A549 (cell line): ENCODE data around the gene TMBIM1. TPM values are rescaled to one million over a fixed set of nuclear protein-coding genes. Genes with fewer than 3 reads are reported as not detected.

Source experiments
- ATAC-seq, 2 experiments: fragments of 200-7000 bp in 1 of 2; fragments of >200 bp in 1 of 2; cut with Nextera tagmentation in 1 of 2; cut with Tn5 transposase in 1 of 2; 3 replicates each; pipeline versions ENCODE4 v1.8.0 to v1.9.1; 2018 to 2020; ENCODE audit warnings: mild to moderate bottlenecking in 1 of 2, moderate library complexity in 1 of 2
- CTCF ChIA-PET: fragments of 300-600 bp; sonication (Branson Sonifier 250); formaldehyde crosslinking; extraction: SDS; loops from one replicate; lab custom pipeline; 2021; ENCODE audit warnings: antibody characterized with exemption, inconsistent platforms; lab: Yijun Ruan, JAX
- POLR2A ChIA-PET: fragments of 350-600 bp; formaldehyde crosslinking; extraction: SDS; loops from one replicate; lab custom pipeline; 2021; ENCODE audit warnings: antibody characterized with exemption, inconsistent platforms; lab: Yijun Ruan, JAX
- DNase-seq, 2 experiments: peaks; one replicate each; pipeline versions ENCODE4 v3.0.0 to v3.0.0-alpha.2; 2011 to 2016; ENCODE audit warnings: low read depth in 1 of 2, low spot score in 1 of 2
- FAIRE-seq: peaks from 2 replicates; lab custom pipeline; 2011; peaks lifted over from hg19 to GRCh38; lab: Jason Lieb, UNC
- H3K27ac ChIP-seq, 2 experiments: fragments of >200 bp; sonication (Bioruptor Twin); formaldehyde crosslinking; 3 replicates each; pipeline ENCODE4 v1.5.1; 2016 to 2017
- H3K4me1 ChIP-seq: fragments of >200 bp; sonication (Bioruptor Twin); formaldehyde crosslinking; 3 replicates; pipeline ENCODE4 v1.6.1; 2016
- H3K4me2 ChIP-seq: fragments of >200 bp; sonication (Bioruptor Twin); formaldehyde crosslinking; 3 replicates; pipeline ENCODE4 v1.6.1; 2016
- H3K4me3 ChIP-seq: fragments of >200 bp; sonication (Bioruptor Twin); formaldehyde crosslinking; 3 replicates; pipeline ENCODE4 v1.5.1; 2016
- H3K9me3 ChIP-seq: fragments of >200 bp; sonication (Bioruptor Twin); formaldehyde crosslinking; 3 replicates; pipeline ENCODE4 v1.6.1; 2016
- BHLHE40 ChIP-seq: IDR thresholded peaks from 2 replicates; pipeline ENCODE4 v1.6.1; 2012; ENCODE audit warnings: low read depth, low read length, inconsistent platforms
- CBX8 ChIP-seq: fragments of 200-600 bp; sonication (generic); IDR thresholded peaks from 2 replicates; pipeline ENCODE4 v1.6.1; 2016
- CEBPB ChIP-seq, 2 experiments: fragments of >200 bp in 1 of 2; sonication (Bioruptor Twin) in 1 of 2; formaldehyde crosslinking in 1 of 2; IDR thresholded peaks; 2 replicates each; pipeline ENCODE4 v1.6.1; 2012 to 2016
- CHD2 ChIP-seq: fragments of 150-350 bp; IDR thresholded peaks from 2 replicates; pipeline ENCODE4 v1.6.1; 2014; ENCODE audit warnings: low read length; ENCODE audit not compliant: partially characterized antibody
- EP300 ChIP-seq, 2 experiments: fragments of >200 bp; sonication (Bioruptor Twin); formaldehyde crosslinking; IDR thresholded peaks; 2 replicates in 1 of 2; 3 replicates in 1 of 2; pipeline ENCODE4 v1.6.1; 2016 to 2017
- ESRRA ChIP-seq: fragments of 150-350 bp; IDR thresholded peaks from 2 replicates; pipeline ENCODE4 v1.6.1; 2014; ENCODE audit warnings: mild to moderate bottlenecking, low read length, borderline replicate concordance
- FOSB ChIP-seq: fragments of 250-450 bp; sonication (Bioruptor Pico); IDR thresholded peaks from 2 replicates; pipeline ENCODE4 v1.5.0; 2020; ENCODE audit warnings: mild to moderate bottlenecking, moderate library complexity
- FOXS1 ChIP-seq: fragments of 250-450 bp; sonication (Bioruptor Pico); IDR thresholded peaks from 2 replicates; pipeline ENCODE4 v1.5.0; 2020; ENCODE audit warnings: mild to moderate bottlenecking, moderate library complexity
- GATA3 ChIP-seq: IDR thresholded peaks from 2 replicates; pipeline ENCODE4 v1.6.1; 2012; ENCODE audit warnings: borderline replicate concordance
- HEYL ChIP-seq: fragments of 250-450 bp; sonication (Bioruptor Pico); IDR thresholded peaks from 2 replicates; pipeline ENCODE4 v1.8.0; 2021; ENCODE audit warnings: mild to moderate bottlenecking, moderate library complexity
- HOXA7 ChIP-seq: fragments of 250-450 bp; sonication (Bioruptor Pico); IDR thresholded peaks from 2 replicates; pipeline ENCODE4 v1.5.0; 2020; ENCODE audit warnings: mild to moderate bottlenecking, moderate library complexity
- JUN ChIP-seq, 2 experiments: fragments of >200 bp; sonication (Bioruptor Twin); formaldehyde crosslinking; IDR thresholded peaks; 2 replicates in 1 of 2; 3 replicates in 1 of 2; pipeline ENCODE4 v1.6.1; 2016 to 2017
- KDM1A ChIP-seq: fragments of 200-600 bp; sonication (generic); IDR thresholded peaks from 2 replicates; pipeline ENCODE4 v1.6.1; 2016; ENCODE audit warnings: low read depth, mild to moderate bottlenecking
- PHF8 ChIP-seq: fragments of 200-600 bp; sonication (generic); IDR thresholded peaks from 2 replicates; pipeline ENCODE4 v1.6.1; 2016; ENCODE audit warnings: low read depth, mild to moderate bottlenecking, antibody characterized with exemption, moderate library complexity, borderline replicate concordance
- POLR2AphosphoS2 ChIP-seq: conservative IDR thresholded peaks from 2 replicates; pipeline ENCODE4 v1.6.1; 2012; ENCODE audit warnings: low read length, improper control_type of control experiment, inconsistent platforms
- RFX5 ChIP-seq: fragments of 450-650 bp; IDR thresholded peaks from 2 replicates; pipeline ENCODE4 v1.7.1; 2014; ENCODE audit warnings: antibody characterized with exemption, mild to moderate bottlenecking, moderate library complexity
- RNF2 ChIP-seq: fragments of 200-600 bp; sonication (generic); IDR thresholded peaks from 2 replicates; pipeline ENCODE4 v1.6.1; 2016; ENCODE audit warnings: low read depth, mild to moderate bottlenecking, antibody characterized with exemption, moderate library complexity, borderline replicate concordance
- TFCP2L1 ChIP-seq: fragments of 250-450 bp; sonication (Bioruptor Pico); IDR thresholded peaks from 2 replicates; pipeline ENCODE4 v1.5.0; 2021; ENCODE audit warnings: mild to moderate bottlenecking
- TP53 ChIP-seq: fragments of 250-450 bp; sonication (Bioruptor Pico); IDR thresholded peaks from 2 replicates; pipeline ENCODE4 v1.5.0; 2021; ENCODE audit warnings: mild to moderate bottlenecking, moderate library complexity
- ZC3H11A ChIP-seq: fragments of 450-650 bp; IDR thresholded peaks from 2 replicates; pipeline ENCODE4 v1.6.1; 2014; ENCODE audit warnings: antibody characterized with exemption, mild to moderate bottlenecking
- ZNF302 ChIP-seq: fragments of 250-450 bp; sonication (Bioruptor Pico); IDR thresholded peaks from 2 replicates; pipeline ENCODE4 v1.9.0; 2021; ENCODE audit warnings: inconsistent platforms, mild to moderate bottlenecking, moderate library complexity
- ZSCAN20 ChIP-seq: fragments of 250-450 bp; sonication (Bioruptor Pico); IDR thresholded peaks from 2 replicates; pipeline ENCODE4 v1.8.0; 2022; ENCODE audit warnings: mild to moderate bottlenecking, moderate library complexity
- WGBS: methylation state at CpG from one replicate; pipeline ENCODE4 v1.1.6; 2017; ENCODE audit errors: missing lambda C conversion rate; 5-methylcytosine and 5-hydroxymethylcytosine counted together
- polyA plus RNA-seq, 4 experiments: library from polyadenylated mRNA; depleted of rRNA in 3 of 4; stranded (reverse); fragments of >200 nt; fragmentation: RNase III in 1 of 4; extraction: RNeasy Plus Mini Kit Qiagen cat#74134 plus additional on column Dnase treatment in 1 of 4; gene quantifications; 2 replicates in 3 of 4; 3 replicates in 1 of 4; pipeline ENCODE4 v1.2.3, GENCODE V29; 2011 to 2017
- TF ChIP-seq, protein P1 (sequence below): IDR thresholded peaks from 2 replicates; pipeline ENCODE4 v1.6.1; 2012
- TF ChIP-seq, protein P2 (sequence below): fragments of >200 bp; sonication (Bioruptor Twin); formaldehyde crosslinking; IDR thresholded peaks from 3 replicates; pipeline ENCODE4 v1.5.1; 2016
- TF ChIP-seq, protein P3 (sequence below): fragments of 250-450 bp; sonication (Bioruptor Pico); IDR thresholded peaks from 2 replicates; pipeline ENCODE4 v1.5.0; 2020; ENCODE audit warnings: low read depth, mild to moderate bottlenecking, moderate library complexity
- TF ChIP-seq, protein P4 (sequence below): IDR thresholded peaks from 2 replicates; pipeline ENCODE4 v1.6.1; 2012
- TF ChIP-seq, protein P5 (sequence below): fragments of 150-350 bp; IDR thresholded peaks from 2 replicates; pipeline ENCODE4 v1.6.1; 2014; ENCODE audit warnings: low read depth, mild to moderate bottlenecking, low read length
- TF ChIP-seq, protein P6 (sequence below): fragments of >200 bp; sonication (Bioruptor Twin); formaldehyde crosslinking; IDR thresholded peaks from 2 replicates; pipeline ENCODE4 v1.6.1; 2016

TMBIM1 gene
- polyA plus RNA-seq, 2 of the 4 experiments (the other 2 are of a cell fraction), result 61.4 to 70.4 TPM

DNA sequence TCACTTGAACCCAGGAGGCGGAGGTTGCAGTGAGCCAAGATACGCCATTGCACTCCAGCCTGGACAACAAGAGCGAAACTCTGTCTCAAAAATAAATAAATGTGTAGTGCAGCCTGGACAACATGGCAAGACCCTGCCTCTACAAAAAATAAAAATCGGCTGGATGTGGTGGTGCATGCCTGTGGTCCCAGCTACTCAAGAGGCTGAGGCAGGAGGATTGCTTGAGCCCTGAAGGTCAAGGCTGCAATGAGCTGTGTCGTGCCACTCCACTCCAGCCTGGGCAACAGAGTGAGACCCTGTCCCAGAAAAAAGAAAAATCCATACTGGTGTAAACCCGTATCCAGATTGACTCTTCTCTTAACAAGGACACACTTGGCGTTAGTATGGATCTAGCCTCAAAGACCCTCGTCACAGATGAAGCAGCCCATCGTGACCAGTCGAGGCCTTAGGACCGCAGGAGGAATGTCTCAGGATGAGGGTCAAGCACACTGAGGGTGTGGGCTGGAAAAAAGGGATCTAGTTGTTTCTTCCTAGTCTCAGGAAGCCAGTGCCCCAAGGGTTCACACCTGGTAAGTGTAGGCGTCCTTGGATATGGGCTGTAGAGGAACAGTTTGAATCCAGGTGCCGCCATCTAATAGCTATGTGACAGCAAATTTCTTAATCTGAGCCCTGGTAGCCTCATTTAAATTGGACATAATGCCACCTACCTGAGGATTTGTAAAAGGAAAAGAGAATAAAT is 35.5 kb downstream of the TMBIM1 start (continued):
- TF ChIP-seq ESRRA (no peak), CHD2 (no peak), HOXA7 (CRISPR knock-in tag) (no peak)

DNA sequence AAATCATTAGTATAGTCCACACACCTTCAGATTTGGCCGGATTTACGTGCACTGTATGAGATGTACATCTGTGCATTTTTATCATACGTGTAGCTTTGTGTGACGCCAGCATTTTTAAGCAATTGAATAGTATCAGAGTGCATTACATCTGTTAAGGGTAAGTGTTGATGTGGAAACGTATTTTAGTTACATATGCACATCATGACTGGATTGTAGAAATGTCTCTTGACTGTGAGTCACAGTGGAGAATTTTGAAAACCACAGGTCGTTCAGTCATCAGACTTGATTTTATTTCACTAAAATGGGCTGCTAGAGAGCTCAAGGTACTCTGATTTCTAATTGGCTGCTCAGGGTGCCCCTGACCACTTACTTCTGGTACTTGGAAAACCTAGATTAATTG is 36.9 kb downstream of the TMBIM1 start:
- H3K4me1 ChIP-seq, result no peaks in the 10 kb centered on the region
- 69% methylated on average over 6 of the region's 6 CpGs for WGBS
- H3K27ac ChIP-seq, result no peak overlapping the region
- CTCF ChIA-PET, result interaction anchor here (1.0 to 2.1 kb wide), 2 partner anchors 10 to 70 kb away, joined by 3 to 5 read pairs; no protein-coding TSS in a partner anchor
- POLR2A ChIA-PET, result no interaction called here
- no peaks in the 10 kb centered on the region for H3K9me3 ChIP-seq
- ATAC-seq (no peak), FAIRE-seq (no peak)
- no peak for TF ChIP-seq CBX8
- TF ChIP-seq RNF2, result no peak
- TF ChIP-seq, protein P1, sequence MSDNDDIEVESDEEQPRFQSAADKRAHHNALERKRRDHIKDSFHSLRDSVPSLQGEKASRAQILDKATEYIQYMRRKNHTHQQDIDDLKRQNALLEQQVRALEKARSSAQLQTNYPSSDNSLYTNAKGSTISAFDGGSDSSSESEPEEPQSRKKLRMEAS, result no peak
- TF ChIP-seq, protein P2, sequence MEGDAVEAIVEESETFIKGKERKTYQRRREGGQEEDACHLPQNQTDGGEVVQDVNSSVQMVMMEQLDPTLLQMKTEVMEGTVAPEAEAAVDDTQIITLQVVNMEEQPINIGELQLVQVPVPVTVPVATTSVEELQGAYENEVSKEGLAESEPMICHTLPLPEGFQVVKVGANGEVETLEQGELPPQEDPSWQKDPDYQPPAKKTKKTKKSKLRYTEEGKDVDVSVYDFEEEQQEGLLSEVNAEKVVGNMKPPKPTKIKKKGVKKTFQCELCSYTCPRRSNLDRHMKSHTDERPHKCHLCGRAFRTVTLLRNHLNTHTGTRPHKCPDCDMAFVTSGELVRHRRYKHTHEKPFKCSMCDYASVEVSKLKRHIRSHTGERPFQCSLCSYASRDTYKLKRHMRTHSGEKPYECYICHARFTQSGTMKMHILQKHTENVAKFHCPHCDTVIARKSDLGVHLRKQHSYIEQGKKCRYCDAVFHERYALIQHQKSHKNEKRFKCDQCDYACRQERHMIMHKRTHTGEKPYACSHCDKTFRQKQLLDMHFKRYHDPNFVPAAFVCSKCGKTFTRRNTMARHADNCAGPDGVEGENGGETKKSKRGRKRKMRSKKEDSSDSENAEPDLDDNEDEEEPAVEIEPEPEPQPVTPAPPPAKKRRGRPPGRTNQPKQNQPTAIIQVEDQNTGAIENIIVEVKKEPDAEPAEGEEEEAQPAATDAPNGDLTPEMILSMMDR, result no peak
- no peak for TF ChIP-seq HEYL
- TF ChIP-seq POLR2AphosphoS2, result no peak
- TF ChIP-seq EP300 (IDR thresholded peaks at IDR 0.05), result no peak
- TF ChIP-seq CEBPB (IDR thresholded peaks at IDR 0.05), result no peak
- no peak for TF ChIP-seq HOXA7 (CRISPR knock-in tag)
- TF ChIP-seq PHF8, result no peak
- TF ChIP-seq, all 56 proteins: peak for 0
- no peak for DNase-seq
- H3K4me3 ChIP-seq, result no peak overlapping the region
- no peak overlapping the region for H3K4me2 ChIP-seq

DNA sequence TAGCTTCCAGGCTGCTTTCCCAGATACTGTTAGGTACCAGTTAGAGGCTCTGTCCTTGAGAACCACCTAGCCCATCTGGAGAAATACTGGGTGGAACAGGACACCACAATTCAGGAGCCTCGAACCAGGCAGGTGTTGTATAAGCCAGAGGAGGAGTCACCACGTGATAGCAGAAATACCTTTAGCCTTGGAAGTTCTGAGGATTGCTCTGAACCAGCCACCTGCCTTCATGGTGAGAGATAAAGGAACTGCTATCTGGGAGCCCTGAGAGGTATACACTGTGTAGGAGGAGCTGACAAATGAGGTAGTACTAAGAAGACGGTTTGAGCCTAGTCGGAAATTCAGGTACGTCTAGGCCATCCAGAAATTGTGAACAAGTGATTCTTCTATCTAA is 39.1 kb downstream of the TMBIM1 start:
- DNase-seq (no peak), ATAC-seq (no peak), FAIRE-seq (no peak)
- no peak overlapping the region for H3K27ac ChIP-seq
- TF ChIP-seq TFCP2L1 (no peak), ZSCAN20 (no peak), JUN (IDR thresholded peaks at IDR 0.05) (no peak), TP53 (CRISPR knock-in tag) (no peak), KDM1A (no peak), FOSB (CRISPR knock-in tag) (no peak), RFX5 (no peak), FOXS1 (CRISPR knock-in tag) (no peak), ZNF302 (no peak), CHD2 (no peak), BHLHE40 (no peak), POLR2AphosphoS2 (no peak), ZC3H11A (no peak), GATA3 (no peak)
- TF ChIP-seq, protein P3, sequence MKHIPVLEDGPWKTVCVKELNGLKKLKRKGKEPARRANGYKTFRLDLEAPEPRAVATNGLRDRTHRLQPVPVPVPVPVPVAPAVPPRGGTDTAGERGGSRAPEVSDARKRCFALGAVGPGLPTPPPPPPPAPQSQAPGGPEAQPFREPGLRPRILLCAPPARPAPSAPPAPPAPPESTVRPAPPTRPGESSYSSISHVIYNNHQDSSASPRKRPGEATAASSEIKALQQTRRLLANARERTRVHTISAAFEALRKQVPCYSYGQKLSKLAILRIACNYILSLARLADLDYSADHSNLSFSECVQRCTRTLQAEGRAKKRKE (CRISPR knock-in tag), result no peak
- TF ChIP-seq, protein P4, sequence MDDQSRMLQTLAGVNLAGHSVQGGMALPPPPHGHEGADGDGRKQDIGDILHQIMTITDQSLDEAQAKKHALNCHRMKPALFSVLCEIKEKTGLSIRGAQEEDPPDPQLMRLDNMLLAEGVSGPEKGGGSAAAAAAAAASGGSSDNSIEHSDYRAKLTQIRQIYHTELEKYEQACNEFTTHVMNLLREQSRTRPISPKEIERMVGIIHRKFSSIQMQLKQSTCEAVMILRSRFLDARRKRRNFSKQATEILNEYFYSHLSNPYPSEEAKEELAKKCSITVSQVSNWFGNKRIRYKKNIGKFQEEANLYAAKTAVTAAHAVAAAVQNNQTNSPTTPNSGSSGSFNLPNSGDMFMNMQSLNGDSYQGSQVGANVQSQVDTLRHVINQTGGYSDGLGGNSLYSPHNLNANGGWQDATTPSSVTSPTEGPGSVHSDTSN, result no peak
- TF ChIP-seq, protein P5, sequence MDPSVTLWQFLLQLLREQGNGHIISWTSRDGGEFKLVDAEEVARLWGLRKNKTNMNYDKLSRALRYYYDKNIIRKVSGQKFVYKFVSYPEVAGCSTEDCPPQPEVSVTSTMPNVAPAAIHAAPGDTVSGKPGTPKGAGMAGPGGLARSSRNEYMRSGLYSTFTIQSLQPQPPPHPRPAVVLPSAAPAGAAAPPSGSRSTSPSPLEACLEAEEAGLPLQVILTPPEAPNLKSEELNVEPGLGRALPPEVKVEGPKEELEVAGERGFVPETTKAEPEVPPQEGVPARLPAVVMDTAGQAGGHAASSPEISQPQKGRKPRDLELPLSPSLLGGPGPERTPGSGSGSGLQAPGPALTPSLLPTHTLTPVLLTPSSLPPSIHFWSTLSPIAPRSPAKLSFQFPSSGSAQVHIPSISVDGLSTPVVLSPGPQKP, result no peak
- TF ChIP-seq, protein P6, sequence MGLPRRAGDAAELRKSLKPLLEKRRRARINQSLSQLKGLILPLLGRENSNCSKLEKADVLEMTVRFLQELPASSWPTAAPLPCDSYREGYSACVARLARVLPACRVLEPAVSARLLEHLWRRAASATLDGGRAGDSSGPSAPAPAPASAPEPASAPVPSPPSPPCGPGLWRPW, result no peak
- no peak overlapping the region for H3K4me2 ChIP-seq
- WGBS, result 93% methylated on average over 5 of the region's 5 CpGs
- no peak overlapping the region for H3K4me3 ChIP-seq
- POLR2A ChIA-PET, result no interaction called here
- H3K4me1 ChIP-seq, result no peaks in the 10 kb centered on the region
- CTCF ChIA-PET, result interaction anchor here (1.0 to 2.7 kb wide), 7 partner anchors 15 to 468 kb away, joined by 3 to 8 read pairs (median 4); partner anchors contain the start of genes AAMP, PNKD and TMBIM1
- no peaks in the 10 kb centered on the region for H3K9me3 ChIP-seq
